Rectal smooth muscle tissue (tissue), 1 donor: ENCODE measurements around the gene NCOA3.

Experiments
- H3K27ac ChIP-seq: one replicate; pipeline ENCODE4 v1.7.0; 2013; ENCODE audit warnings: low read depth, low read length, inconsistent platforms
- H3K27me3 ChIP-seq: one replicate; pipeline ENCODE4 v1.7.0; 2013; ENCODE audit warnings: low read length; ENCODE audit not compliant: control insufficient read depth, insufficient read depth
- H3K36me3 ChIP-seq: one replicate; pipeline ENCODE4 v1.7.0; 2013; ENCODE audit warnings: low read length; ENCODE audit not compliant: control insufficient read depth, insufficient read depth
- H3K4me1 ChIP-seq: one replicate; pipeline ENCODE4 v1.7.0; 2013; ENCODE audit warnings: low read length; ENCODE audit not compliant: control insufficient read depth, insufficient read depth
- H3K4me3 ChIP-seq: one replicate; pipeline ENCODE4 v1.7.0; 2013; ENCODE audit warnings: low read length
- H3K9ac ChIP-seq: one replicate; pipeline ENCODE4 v1.7.0; 2013; ENCODE audit warnings: low read length

NCOA3 gene

GRCh38 chr20:47535994-47536393 lies 34.3 kb downstream of the NCOA3 start:
- Histone ChIP-seq H3K9ac (no peak overlapping the region), H3K27me3 (no peaks in the 10 kb centered on the region), H3K4me3 (no peak overlapping the region), H3K27ac (no peak overlapping the region), H3K4me1 (no peaks in the 10 kb centered on the region), H3K36me3 (no peaks in the 10 kb centered on the region)

GRCh38 chr20:47540443-47541354 lies 39.0 kb downstream of the NCOA3 start:
- H3K27me3 ChIP-seq, result no peaks in the 10 kb centered on the region
- H3K4me1 ChIP-seq, result no peaks in the 10 kb centered on the region
- no peak overlapping the region for H3K27ac ChIP-seq
- no peak overlapping the region for H3K9ac ChIP-seq
- H3K36me3 ChIP-seq, result no peaks in the 10 kb centered on the region
- H3K4me3 ChIP-seq, result no peak overlapping the region

- Histone ChIP-seq H3K9ac (no peak overlapping the region), H3K4me1 (no peaks in the 10 kb centered on the region), H3K27ac (no peak overlapping the region), H3K27me3 (no peaks in the 10 kb centered on the region), H3K4me3 (no peak overlapping the region), H3K36me3 (no peaks in the 10 kb centered on the region)
Measured at GRCh38 chr20:47541355-47541922, 39.8 kb downstream of the NCOA3 start.

- no peaks in the 10 kb centered on the region for H3K36me3 ChIP-seq
- H3K27me3 ChIP-seq, result no peaks in the 10 kb centered on the region
- no peak overlapping the region for H3K4me3 ChIP-seq
- no peaks in the 10 kb centered on the region for H3K4me1 ChIP-seq
- H3K27ac ChIP-seq, result no peak overlapping the region
- H3K9ac ChIP-seq, result no peak overlapping the region
Measured at GRCh38 chr20:47543006-47543431, 41.3 kb downstream of the NCOA3 start.

- Histone ChIP-seq H3K36me3 (no peaks in the 10 kb centered on the region), H3K27ac (no peak overlapping the region), H3K4me1 (no peaks in the 10 kb centered on the region), H3K27me3 (no peaks in the 10 kb centered on the region), H3K4me3 (no peak overlapping the region), H3K9ac (no peak overlapping the region)
Measured at GRCh38 chr20:47544240-47544639, 42.6 kb downstream of the NCOA3 start.

- Histone ChIP-seq H3K4me3 (no peak overlapping the region), H3K27ac (no peak overlapping the region), H3K9ac (no peak overlapping the region), H3K36me3 (no peaks in the 10 kb centered on the region), H3K4me1 (no peaks in the 10 kb centered on the region), H3K27me3 (no peaks in the 10 kb centered on the region)
Measured at GRCh38 chr20:47544852-47545251, 43.2 kb downstream of the NCOA3 start.

- H3K27ac ChIP-seq, result no peak overlapping the region
- H3K4me1 ChIP-seq, result no peaks in the 10 kb centered on the region
Measured at GRCh38 chr20:47545499-47545898, 43.8 kb downstream of the NCOA3 start.

GRCh38 chr20:47546184-47547033 lies 44.7 kb downstream of the NCOA3 start:
- no peak overlapping the region for H3K27ac ChIP-seq
- no peak overlapping the region for H3K4me3 ChIP-seq

More at GRCh38 chr20:47545499-47545898, 43.8 kb downstream of the NCOA3 start:
- Histone ChIP-seq H3K9ac (no peak overlapping the region), H3K27me3 (no peaks in the 10 kb centered on the region), H3K4me3 (no peak overlapping the region), H3K36me3 (no peaks in the 10 kb centered on the region)

GRCh38 chr20:47547034-47547387 lies 45.3 kb downstream of the NCOA3 start:
- Histone ChIP-seq H3K27ac (no peak overlapping the region), H3K4me1 (no peaks in the 10 kb centered on the region), H3K36me3 (no peaks in the 10 kb centered on the region), H3K27me3 (no peaks in the 10 kb centered on the region), H3K4me3 (no peak overlapping the region), H3K9ac (no peak overlapping the region)

More at GRCh38 chr20:47546184-47547033, 44.7 kb downstream of the NCOA3 start:
- Histone ChIP-seq H3K27me3 (no peaks in the 10 kb centered on the region), H3K4me1 (no peaks in the 10 kb centered on the region), H3K9ac (no peak overlapping the region), H3K36me3 (no peaks in the 10 kb centered on the region)

- no peaks in the 10 kb centered on the region for H3K36me3 ChIP-seq
- H3K4me3 ChIP-seq, result no peak overlapping the region
- H3K27me3 ChIP-seq, result no peaks in the 10 kb centered on the region
- no peak overlapping the region for H3K27ac ChIP-seq
- H3K4me1 ChIP-seq, result no peaks in the 10 kb centered on the region
- no peak overlapping the region for H3K9ac ChIP-seq
Measured at GRCh38 chr20:47549671-47550070, 48.0 kb downstream of the NCOA3 start.

GRCh38 chr20:47551222-47551621 lies 49.5 kb downstream of the NCOA3 start:
- Histone ChIP-seq H3K27me3 (no peaks in the 10 kb centered on the region), H3K36me3 (no peaks in the 10 kb centered on the region), H3K4me1 (no peaks in the 10 kb centered on the region), H3K9ac (no peak overlapping the region), H3K27ac (no peak overlapping the region), H3K4me3 (no peak overlapping the region)

GRCh38 chr20:47551841-47552240 lies 50.2 kb downstream of the NCOA3 start:
- no peaks in the 10 kb centered on the region for H3K4me1 ChIP-seq
- no peak overlapping the region for H3K4me3 ChIP-seq
- no peak overlapping the region for H3K9ac ChIP-seq
- no peaks in the 10 kb centered on the region for H3K27me3 ChIP-seq
- H3K36me3 ChIP-seq, result no peaks in the 10 kb centered on the region
- H3K27ac ChIP-seq, result no peak overlapping the region
